ENCODE measurements around the gene CALML3.

The CALML3 gene

GRCh38 chr10:5533098-5533731 lies 8.5 kb downstream of the CALML3 start:
- TF ChIP-seq CTCF (IDR thresholded peaks at IDR 0.05; ENCODE audit: insufficient read depth, missing control alignments): no peak
- DNase-seq (ENCODE audit: insufficient read length, low spot score) (no peak), FAIRE-seq (no peak)

- FAIRE-seq (no peak), DNase-seq (ENCODE audit: insufficient read length, low spot score) (no peak)
- no peak for TF ChIP-seq CTCF (IDR thresholded peaks at IDR 0.05; ENCODE audit: insufficient read depth, missing control alignments)
These were observed 9.5 kb downstream of the CALML3 start for GRCh38 chr10:5534051-5534821.

GRCh38 chr10:5534880-5535856 lies 10.4 kb downstream of the CALML3 start:
- TF ChIP-seq CTCF (IDR thresholded peaks at IDR 0.05; ENCODE audit: insufficient read depth, missing control alignments): no peak
- DNase-seq (ENCODE audit: insufficient read length, low spot score) (no peak), FAIRE-seq (no peak)

GRCh38 chr10:5536486-5537081 lies 11.8 kb downstream of the CALML3 start:
- FAIRE-seq (no peak), DNase-seq (ENCODE audit: insufficient read length, low spot score) (no peak)
- no peak for TF ChIP-seq CTCF (IDR thresholded peaks at IDR 0.05; ENCODE audit: insufficient read depth, missing control alignments)

- FAIRE-seq (no peak), DNase-seq (ENCODE audit: insufficient read length, low spot score) (no peak)
- TF ChIP-seq CTCF (IDR thresholded peaks at IDR 0.05; ENCODE audit: insufficient read depth, missing control alignments): no peak
These were observed 12.9 kb downstream of the CALML3 start for GRCh38 chr10:5537684-5538083.

GRCh38 chr10:5538446-5538845 lies 13.7 kb downstream of the CALML3 start:
- FAIRE-seq: no peak
- TF ChIP-seq CTCF (IDR thresholded peaks at IDR 0.05; ENCODE audit: insufficient read depth, missing control alignments): no peak
- DNase-seq (ENCODE audit: insufficient read length, low spot score): no peak

Measured in D721Med (cell line).